ENCODE data around the gene MAP1B. TPM values are rescaled to one million over a fixed set of nuclear protein-coding genes. Genes with fewer than 3 reads are reported as not detected.

Gene MAP1B
- total and polyA plus RNA-seq, 10 of the 15 experiments (the other 5 are each of a cell fraction or from before 2014, with no cell fraction given), result 0.02 to 0.81 (median 0.06) TPM; not detected in 1

DNA sequence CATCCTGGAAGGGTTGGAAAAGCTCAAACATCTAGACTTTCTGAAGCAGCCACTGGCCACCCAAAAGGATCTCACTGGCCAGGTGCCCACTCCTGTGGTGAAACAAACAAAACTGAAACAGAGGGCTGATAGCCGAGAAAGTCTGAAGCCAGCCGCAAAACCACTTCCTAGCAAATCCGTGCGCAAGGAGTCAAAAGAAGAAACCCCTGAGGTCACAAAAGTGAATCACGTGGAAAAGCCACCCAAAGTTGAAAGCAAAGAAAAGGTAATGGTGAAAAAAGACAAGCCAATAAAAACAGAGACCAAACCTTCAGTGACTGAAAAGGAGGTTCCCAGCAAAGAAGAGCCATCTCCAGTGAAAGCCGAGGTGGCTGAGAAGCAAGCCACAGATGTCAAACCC is 87.6 kb downstream of the MAP1B start:
- Histone ChIP-seq H3K4me3 (no peak overlapping the region), H3K9me3 (replicated peaks; ENCODE audit: control insufficient read depth, insufficient read depth, low read length) (peaks cover 15% of the 10 kb centered on the region; the same call in 2 of the 3 replicates), H3K79me2 (ENCODE audit: control insufficient read depth, insufficient read depth, low read length) (no peaks in the 10 kb centered on the region), H3K27ac (ENCODE audit: control insufficient read depth, insufficient read depth) (no peak overlapping the region), H2AFZ (ENCODE audit: control insufficient read depth, low read depth, low read length) (no peak overlapping the region), H3K27me3 (replicated peaks in 1 of 2; ENCODE audit: control insufficient read depth in 2 of 2, insufficient read depth in 2 of 2, low read length in 1 of 2) (peaks cover 0 to 4% of the 10 kb centered on the region in 2 experiments; a peak in 1 of 4 replicates), H3K4me2 (ENCODE audit: control insufficient read depth, insufficient read depth) (peak overlapping the region; percentile 78), H3K9ac (ENCODE audit: control insufficient read depth, insufficient read depth, low read length) (no peak overlapping the region), H3K36me3 (ENCODE audit: control insufficient read depth in 2 of 2, insufficient read depth in 2 of 2, low read length in 1 of 2) (no peaks in the 10 kb centered on the region), H3K4me1 (ENCODE audit: control insufficient read depth, insufficient read depth, low read length) (peaks cover 16% of the 10 kb centered on the region), H4K20me1 (ENCODE audit: control insufficient read depth, insufficient read depth) (no peaks in the 10 kb centered on the region; the same call in 1 of the 2 replicates)
- ChIA-PET POLR2A (no interaction called here), CTCF (no interaction called here), RAD21 (ENCODE audit: unreplicated experiment) (no interaction called here), SMC1A (ENCODE audit: uncharacterized antibody, unreplicated experiment) (interaction anchor here (0.9 kb wide), 1 partner anchor 7 kb away, joined by 3 read pairs; no protein-coding TSS in a partner anchor)
- no TSS peak for BruUV-seq (replicated peaks)
- intact Hi-C loops (cut with micrococcal nuclease; ENCODE audit: unreplicated experiment) (no loop called here), in situ Hi-C loops (cut with MboI) (no loop called here)
- ATAC-seq (peak; percentile 97), FAIRE-seq (peak; percentile 90), DNase-seq (ENCODE audit: low read depth, low spot score) (peak; percentile 72)
- 0% methylated on average over 6 of the region's 6 CpGs for WGBS (ENCODE audit: insufficient coverage, insufficient replicate concordance, low lambda C conversion rate, missing lambda C conversion rate)
- peak; percentile 36 for TF ChIP-seq SP1 (IDR thresholded peaks at IDR 0.05; ENCODE audit: low read depth, low read length)
- no peak for TF ChIP-seq NRF1 (conservative IDR thresholded peaks at IDR 0.05; ENCODE audit: low read depth, low read length)
- no peak for TF ChIP-seq MXI1 (IDR thresholded peaks at IDR 0.05; ENCODE audit: low read depth, low read length)
- TF ChIP-seq MTA2 (IDR thresholded peaks at IDR 0.05; ENCODE audit: low read depth), result peak; percentile 71
- peak; percentile 76 for TF ChIP-seq DPF2 (IDR thresholded peaks at IDR 0.05)
- TF ChIP-seq, protein P1, sequence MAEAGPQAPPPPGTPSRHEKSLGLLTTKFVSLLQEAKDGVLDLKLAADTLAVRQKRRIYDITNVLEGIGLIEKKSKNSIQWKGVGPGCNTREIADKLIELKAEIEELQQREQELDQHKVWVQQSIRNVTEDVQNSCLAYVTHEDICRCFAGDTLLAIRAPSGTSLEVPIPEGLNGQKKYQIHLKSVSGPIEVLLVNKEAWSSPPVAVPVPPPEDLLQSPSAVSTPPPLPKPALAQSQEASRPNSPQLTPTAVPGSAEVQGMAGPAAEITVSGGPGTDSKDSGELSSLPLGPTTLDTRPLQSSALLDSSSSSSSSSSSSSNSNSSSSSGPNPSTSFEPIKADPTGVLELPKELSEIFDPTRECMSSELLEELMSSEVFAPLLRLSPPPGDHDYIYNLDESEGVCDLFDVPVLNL (IDR thresholded peaks at IDR 0.05; ENCODE audit: low read depth, low read length), result no peak
- TF ChIP-seq CBFB (IDR thresholded peaks at IDR 0.05; ENCODE audit: low read depth), result peak; percentile 98
- peak; percentile 100 for TF ChIP-seq RUNX3 (IDR thresholded peaks at IDR 0.05; ENCODE audit: low read length)
- TF ChIP-seq, protein P2, sequence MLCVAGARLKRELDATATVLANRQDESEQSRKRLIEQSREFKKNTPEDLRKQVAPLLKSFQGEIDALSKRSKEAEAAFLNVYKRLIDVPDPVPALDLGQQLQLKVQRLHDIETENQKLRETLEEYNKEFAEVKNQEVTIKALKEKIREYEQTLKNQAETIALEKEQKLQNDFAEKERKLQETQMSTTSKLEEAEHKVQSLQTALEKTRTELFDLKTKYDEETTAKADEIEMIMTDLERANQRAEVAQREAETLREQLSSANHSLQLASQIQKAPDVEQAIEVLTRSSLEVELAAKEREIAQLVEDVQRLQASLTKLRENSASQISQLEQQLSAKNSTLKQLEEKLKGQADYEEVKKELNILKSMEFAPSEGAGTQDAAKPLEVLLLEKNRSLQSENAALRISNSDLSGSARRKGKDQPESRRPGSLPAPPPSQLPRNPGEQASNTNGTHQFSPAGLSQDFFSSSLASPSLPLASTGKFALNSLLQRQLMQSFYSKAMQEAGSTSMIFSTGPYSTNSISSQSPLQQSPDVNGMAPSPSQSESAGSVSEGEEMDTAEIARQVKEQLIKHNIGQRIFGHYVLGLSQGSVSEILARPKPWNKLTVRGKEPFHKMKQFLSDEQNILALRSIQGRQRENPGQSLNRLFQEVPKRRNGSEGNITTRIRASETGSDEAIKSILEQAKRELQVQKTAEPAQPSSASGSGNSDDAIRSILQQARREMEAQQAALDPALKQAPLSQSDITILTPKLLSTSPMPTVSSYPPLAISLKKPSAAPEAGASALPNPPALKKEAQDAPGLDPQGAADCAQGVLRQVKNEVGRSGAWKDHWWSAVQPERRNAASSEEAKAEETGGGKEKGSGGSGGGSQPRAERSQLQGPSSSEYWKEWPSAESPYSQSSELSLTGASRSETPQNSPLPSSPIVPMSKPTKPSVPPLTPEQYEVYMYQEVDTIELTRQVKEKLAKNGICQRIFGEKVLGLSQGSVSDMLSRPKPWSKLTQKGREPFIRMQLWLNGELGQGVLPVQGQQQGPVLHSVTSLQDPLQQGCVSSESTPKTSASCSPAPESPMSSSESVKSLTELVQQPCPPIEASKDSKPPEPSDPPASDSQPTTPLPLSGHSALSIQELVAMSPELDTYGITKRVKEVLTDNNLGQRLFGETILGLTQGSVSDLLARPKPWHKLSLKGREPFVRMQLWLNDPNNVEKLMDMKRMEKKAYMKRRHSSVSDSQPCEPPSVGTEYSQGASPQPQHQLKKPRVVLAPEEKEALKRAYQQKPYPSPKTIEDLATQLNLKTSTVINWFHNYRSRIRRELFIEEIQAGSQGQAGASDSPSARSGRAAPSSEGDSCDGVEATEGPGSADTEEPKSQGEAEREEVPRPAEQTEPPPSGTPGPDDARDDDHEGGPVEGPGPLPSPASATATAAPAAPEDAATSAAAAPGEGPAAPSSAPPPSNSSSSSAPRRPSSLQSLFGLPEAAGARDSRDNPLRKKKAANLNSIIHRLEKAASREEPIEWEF (IDR thresholded peaks at IDR 0.05; ENCODE audit: insufficient replicate concordance, low read depth, low read length), result no peak
- no peak for TF ChIP-seq ZZZ3 (IDR thresholded peaks at IDR 0.05; ENCODE audit: control insufficient read depth, insufficient read length, low read depth)
- no peak for TF ChIP-seq NR2C2 (IDR thresholded peaks at IDR 0.05; ENCODE audit: borderline replicate concordance, control insufficient read depth, insufficient read length, low read depth)
- peak; percentile 95 for TF ChIP-seq BCL11A (IDR thresholded peaks at IDR 0.05; ENCODE audit: low read depth, low read length)
- TF ChIP-seq, protein P3, sequence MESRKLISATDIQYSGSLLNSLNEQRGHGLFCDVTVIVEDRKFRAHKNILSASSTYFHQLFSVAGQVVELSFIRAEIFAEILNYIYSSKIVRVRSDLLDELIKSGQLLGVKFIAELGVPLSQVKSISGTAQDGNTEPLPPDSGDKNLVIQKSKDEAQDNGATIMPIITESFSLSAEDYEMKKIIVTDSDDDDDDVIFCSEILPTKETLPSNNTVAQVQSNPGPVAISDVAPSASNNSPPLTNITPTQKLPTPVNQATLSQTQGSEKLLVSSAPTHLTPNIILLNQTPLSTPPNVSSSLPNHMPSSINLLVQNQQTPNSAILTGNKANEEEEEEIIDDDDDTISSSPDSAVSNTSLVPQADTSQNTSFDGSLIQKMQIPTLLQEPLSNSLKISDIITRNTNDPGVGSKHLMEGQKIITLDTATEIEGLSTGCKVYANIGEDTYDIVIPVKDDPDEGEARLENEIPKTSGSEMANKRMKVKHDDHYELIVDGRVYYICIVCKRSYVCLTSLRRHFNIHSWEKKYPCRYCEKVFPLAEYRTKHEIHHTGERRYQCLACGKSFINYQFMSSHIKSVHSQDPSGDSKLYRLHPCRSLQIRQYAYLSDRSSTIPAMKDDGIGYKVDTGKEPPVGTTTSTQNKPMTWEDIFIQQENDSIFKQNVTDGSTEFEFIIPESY (IDR thresholded peaks at IDR 0.05), result no peak
- no peak for TF ChIP-seq RCOR1 (conservative IDR thresholded peaks at IDR 0.05; ENCODE audit: low read depth, low read length)
- TF ChIP-seq ZSCAN29 (IDR thresholded peaks at IDR 0.05), result no peak
- TF ChIP-seq RFX5 (IDR thresholded peaks at IDR 0.05; ENCODE audit: low read depth, low read length), result no peak
- TF ChIP-seq, protein P4, sequence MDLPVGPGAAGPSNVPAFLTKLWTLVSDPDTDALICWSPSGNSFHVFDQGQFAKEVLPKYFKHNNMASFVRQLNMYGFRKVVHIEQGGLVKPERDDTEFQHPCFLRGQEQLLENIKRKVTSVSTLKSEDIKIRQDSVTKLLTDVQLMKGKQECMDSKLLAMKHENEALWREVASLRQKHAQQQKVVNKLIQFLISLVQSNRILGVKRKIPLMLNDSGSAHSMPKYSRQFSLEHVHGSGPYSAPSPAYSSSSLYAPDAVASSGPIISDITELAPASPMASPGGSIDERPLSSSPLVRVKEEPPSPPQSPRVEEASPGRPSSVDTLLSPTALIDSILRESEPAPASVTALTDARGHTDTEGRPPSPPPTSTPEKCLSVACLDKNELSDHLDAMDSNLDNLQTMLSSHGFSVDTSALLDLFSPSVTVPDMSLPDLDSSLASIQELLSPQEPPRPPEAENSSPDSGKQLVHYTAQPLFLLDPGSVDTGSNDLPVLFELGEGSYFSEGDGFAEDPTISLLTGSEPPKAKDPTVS (IDR thresholded peaks at IDR 0.05; ENCODE audit: low read depth, low read length), result no peak

Measured in GM12878 (cell line).